ENCODE measurements around the gene LIN7C.
A peak's percentile ranks its signal among the peaks of the same experiment; 100 is the strongest.

- TF ChIP-seq EZH2phosphoT487 (IDR thresholded peaks at IDR 0.05; ENCODE audit: borderline replicate concordance, low read length) (no peak), CTCF (IDR thresholded peaks at IDR 0.05; ENCODE audit: low read depth, low read length, poor library complexity, severe bottlenecking) (peak; percentile 31)
Measured at GRCh38 chr11:27506200-27507182, at the start of gene LIN7C.

All from DOHH2 (cell line).